LoVo (cell line): ENCODE results near the gene C1S.
A peak's percentile ranks its signal among the peaks of the same experiment; 100 is the strongest.
"Not testable (repeated sequence)": the region's sequence is repeated elsewhere in the genome, so short reads cannot be mapped to it uniquely, and the experiment has no call there.

Experiments
- DNase-seq: peaks from one replicate; pipeline ENCODE4 v3.0.0-alpha.2; 2016; ENCODE audit warnings: low spot score

The C1S gene

DNA sequence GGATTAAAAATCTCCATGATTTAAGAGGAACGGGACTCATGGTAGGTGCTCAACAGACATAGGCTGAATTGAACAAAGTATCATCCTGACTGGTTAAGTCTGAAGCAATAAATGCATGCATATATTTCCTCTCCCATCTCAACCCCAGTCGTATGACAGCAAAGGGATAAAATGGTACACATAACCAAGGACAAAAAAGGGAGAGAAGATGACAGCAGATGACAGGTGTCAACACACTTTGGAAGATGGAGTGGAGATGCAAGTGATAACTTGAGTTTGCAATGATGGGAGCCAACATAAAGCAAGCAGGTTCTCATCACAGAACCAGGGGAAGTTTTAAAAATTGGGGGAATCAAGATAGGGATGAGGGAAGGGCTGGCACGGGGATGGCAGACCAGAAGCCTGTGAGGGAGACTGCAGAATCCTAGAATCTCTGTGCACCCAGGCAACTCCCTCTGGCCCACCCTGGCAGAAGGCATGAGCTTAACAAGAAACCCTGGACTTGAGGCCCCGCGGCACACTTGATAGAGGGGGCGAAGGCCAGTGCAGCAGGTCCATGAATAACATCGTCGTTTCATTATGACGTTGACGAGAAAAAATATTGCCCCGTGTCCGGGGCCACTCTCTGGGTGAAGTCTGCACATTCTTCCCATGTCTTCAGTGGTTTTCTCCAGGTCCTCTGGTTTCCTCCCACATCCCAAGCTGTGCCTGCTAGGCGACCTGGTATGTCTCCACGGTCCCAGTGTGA is 43.5 kb downstream of the C1S start:
- DNase-seq = no peak

DNA sequence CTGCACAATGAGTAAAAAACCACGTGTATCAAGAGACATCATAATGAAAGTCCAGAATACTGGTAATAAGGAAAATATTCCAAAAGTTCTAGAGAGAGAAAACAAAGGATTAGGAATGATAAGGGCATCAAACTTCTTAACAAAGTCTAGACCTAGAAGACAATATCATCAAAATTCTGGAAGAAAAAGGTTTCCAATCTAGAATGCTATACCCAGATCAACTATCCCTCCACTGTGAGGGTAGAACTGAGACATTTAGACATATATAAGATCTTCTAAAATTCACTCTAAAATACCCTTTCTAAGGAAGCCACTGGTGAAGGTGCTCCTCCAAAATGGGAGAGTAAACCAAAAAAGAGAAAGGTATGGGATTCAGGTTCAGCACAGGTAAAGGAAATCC is 45.6 kb downstream of the C1S start:
- no peak for DNase-seq

DNA sequence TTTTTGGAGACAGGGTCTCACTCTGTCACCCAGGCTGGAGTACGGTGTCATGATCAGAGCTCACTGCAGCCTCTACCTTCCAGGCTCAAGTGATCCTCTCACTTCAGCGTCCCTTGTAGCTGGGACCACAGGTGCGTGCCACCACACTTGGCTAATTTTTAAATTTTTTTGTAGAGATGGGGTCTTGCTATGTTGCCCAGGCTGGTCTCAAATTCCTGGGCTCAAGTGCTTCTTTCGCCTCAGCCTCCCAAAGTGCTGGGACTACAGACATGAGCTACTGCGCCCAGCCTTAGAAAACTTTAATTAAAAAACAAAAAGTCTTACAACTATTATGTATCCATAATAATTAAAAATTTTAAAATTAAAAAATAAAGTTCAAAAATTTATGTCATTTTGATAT is 46.7 kb downstream of the C1S start:
- not testable (repeated sequence) for DNase-seq

DNA sequence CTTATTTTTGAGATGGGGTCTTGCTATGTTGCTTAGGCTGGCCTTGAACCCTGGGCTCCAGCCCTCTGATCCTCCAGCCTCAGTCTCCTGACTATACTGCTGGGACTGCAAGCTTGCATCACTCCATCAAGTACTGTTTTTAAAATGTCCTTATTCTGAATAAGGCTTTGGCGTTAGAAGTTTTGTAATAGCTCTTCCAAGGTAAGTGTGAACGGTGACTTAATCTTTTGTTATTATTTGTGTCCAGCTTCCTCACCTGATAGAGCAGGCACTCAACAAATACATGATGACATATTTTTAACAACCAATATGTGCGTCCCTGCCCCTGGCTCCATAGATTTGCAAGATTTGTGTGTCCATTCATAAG is 47.1 kb downstream of the C1S start:
- DNase-seq = no peak

DNA sequence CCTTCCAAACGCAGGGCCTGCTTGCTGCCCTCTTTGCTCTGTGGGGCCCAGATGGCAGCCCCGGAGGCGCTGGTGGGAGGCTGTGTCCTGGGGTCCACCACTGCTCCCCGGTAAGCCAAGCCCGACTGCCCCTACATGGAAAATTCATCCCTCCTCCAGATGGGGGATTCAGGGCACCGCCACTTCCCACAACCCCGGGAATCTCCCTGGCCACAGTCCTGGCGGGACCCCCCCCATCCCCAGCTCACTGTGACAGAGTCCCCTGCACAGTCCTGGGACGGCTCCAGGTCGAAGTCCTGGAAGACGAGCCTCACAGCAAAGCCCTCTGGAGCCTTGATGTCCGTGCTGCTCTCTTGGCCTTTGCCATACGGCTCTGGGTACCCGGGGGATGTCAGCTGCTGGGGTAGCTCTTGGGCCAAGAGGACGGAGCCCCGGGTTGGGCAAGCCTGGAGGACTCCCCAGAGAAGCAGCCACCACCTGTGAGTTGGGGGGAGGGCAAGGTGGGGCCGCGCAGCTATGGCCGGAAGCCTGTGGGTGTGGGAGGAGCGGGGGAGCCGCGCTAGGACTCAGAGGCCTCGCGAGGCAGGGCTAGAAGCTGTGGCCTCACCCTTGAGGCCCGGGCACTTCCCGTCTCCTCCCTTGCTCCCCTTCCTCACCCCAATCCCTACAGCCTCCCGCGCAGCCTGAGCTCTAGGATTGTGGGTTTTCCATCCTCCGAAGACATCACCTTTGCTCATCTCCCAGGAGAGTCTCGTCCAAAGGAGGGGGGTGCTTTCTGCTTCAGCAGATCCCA is 47.7 kb downstream of the C1S start:
- DNase-seq = peak; percentile 79

DNA sequence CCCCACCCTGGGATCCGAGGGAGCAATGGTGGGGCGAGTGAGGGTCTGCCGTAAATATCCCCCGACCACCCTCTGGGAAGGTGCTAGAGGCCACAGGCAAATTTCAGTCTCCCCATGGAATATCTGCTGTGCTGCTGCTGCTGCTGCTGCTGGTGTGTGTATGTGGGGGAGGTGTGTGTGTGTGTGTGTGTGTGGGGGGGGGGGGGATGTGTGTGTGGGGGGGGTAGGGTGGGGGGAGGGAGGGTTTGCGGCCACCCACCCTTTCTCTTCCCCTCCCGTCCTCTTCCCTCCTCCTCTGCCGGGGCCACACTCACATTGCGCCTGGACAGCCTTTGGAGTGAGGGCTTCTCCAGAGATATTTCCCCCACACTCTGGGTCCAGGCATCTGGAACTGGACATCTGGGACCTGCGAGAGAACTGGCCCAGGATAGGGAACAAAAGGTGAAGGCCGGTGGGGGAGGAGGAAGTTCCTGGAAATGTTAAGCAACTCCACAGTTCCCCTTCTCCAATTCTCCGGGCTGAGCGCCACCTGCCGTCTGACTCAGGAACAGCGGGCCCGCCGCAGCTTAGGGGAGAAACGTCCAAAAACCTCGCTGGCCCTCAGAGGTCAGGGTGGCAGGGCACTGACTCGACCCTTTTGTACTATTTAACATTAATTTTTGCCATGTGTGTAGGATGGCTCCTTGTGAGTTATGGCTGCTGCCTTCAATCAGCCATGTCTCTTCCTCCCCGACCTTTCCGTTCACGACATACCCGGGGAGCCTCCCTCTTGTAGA is 48.5 kb downstream of the C1S start, which contains the start of gene C1RL:
TSS of gene C1RL (minus strand) at position 419 of the 776 bp plus-strand sequence. CDS start at position 385, 34 bp downstream.
- peak; percentile 90 for DNase-seq

DNA sequence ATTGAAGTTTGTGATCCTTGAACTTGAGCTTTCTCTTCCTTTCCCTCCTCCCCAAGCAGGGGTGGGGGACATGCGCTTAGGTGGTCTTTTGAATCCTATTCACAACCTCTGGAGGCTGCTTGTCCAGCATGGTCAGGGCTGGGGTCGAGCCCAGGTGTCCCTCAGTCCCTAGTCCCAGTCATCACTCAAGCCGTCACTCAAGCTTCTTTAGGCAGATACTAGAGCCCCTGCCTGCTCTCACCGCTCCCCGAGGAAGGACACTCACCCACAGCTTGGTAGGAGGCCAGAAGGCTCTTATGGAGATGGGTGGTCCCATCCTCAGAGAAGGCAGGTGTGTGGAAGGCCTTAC is 49.0 kb downstream of the C1S start:
- DNase-seq = no peak

DNA sequence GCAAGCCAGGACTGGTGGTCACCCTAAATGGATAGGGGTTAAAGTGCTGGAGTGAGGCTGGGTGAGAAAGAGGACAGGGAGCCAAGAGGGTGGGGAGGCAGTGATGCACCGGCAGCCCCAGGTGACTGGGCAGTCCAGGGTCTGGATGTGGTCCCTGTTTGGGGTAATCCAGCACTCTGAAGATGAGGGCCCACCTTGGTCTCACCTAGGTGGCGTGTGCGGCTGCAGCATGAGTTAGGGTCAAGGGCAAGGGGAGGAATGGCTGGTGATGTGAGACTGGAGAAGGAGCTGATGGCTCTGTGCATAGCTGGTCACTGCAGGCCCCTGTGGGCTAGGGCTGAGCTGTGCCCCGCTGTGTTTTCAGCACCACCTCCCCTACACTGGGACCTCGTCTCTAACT is 50.1 kb downstream of the C1S start:
- no peak for DNase-seq

DNA sequence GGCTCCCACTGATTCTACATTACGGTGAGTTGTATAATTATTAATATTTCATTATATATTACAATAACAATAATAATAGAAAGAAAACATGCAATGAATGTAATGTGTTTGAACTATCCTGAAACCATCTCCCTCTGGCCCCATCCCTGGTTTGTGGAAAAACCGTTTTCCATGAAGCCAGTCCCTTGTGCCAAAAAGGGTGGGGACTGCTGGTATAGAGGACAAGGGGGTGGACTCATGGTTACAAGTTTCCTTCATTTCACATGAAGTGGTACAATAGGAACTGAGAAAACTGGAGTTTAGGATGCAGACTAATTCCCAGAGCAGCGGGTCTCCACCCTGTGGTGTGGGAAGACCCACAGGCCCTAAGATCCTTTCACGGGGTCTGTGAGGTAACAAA is 51.5 kb downstream of the C1S start:
- DNase-seq = no peak

DNA sequence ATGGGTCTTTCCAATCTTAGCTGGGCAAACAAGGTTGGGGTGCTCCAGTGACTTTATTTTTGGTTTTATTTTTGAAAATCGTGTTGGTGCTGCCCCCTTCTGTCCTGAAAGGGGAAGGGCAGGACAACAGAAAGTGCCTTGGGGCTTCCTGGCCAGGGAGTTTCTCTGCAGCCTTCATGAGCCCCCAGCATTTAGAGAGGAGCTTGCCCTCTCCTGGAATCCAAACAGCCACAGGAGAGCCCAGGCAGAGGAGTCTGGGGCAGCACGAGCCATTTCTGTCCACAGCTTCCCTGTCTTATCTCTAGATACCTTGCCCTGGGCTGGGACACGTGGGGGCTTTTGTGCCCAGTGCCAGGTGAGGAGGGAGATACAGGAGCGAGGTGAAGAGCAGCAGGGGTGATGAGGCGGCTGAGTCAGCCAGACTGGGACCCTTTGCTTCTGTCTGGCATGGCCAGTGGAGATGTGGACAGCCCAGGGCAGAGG is 52.9 kb downstream of the C1S start:
- DNase-seq = peak; percentile 58

DNA sequence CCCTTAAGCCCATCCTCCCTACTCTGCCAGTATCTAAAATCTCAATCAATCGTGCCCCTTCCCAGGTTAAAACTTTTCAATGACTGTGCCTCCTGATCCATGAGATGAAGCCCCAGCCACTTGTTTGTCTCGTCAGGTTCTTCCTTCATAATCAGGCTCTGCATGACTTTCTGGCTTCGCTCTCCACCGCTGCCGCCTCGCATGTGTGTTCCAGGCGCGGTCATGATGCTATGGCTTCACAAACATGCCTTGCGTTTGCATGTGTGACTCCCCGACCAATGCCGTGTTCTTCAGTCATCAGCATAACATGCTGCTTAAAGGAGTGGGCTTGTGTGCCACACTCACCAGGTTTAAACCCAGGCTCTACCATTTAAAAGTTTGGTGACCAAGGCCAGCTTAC is 53.5 kb downstream of the C1S start:
- DNase-seq = no peak

DNA sequence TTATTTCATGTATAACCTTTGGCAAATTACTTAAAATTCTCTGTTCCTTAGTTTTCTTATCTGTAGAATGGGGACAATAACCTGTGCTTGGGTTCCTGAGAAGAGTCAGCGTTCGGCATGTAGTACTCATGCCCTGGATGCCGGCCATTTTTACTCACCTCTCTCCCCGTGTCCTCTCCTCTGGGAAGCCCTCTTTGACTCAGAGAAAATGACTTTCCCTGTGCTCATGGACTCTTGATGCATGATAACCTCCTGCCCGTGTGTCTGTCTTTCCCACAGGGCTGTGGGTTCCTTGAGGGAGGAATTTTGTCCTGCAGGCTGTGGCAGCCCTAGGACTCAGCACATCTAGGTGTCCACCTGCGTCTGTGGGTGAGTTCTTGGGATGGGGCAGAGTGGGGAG is 54.3 kb downstream of the C1S start:
- no peak for DNase-seq

DNA sequence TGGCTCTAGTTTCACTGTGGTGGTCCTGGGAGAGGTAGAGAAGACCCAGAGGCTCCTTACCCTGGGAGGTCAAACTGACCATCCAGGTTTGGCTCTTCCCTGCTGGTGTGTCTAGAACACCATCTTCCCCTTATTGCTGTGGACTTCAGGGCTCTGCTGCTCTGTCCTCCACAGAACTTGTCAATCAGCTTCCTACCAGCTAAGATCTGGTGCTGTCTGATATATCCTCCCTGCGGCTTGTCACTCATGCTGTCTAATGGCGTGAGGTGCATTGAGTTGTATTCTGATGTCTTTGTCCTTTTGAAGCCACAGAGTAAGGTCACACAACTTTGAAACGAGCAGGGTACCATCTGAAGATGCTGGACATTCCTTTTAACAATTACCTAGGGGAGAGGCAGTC is 55.7 kb downstream of the C1S start:
- DNase-seq = no peak

DNA sequence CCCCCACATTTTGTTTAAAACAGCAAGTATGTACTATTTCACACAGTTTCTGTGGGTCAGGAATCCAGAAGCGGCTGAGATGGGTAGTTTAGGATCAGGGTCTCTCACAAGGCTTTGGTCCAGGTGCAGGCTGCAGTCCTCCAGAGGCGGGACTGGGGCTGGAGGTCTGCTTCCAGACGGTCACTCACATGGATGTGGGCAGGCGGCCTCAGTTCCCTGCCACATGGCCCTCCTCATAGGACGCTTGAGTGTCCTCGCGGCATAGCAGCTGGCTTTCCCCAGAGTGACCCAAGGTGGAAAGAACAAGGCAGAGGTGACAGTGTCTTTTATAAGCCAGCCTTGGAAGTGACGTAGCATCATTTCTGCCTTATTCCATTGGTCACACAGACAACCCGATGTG is 56.4 kb downstream of the C1S start:
- DNase-seq = no peak

DNA sequence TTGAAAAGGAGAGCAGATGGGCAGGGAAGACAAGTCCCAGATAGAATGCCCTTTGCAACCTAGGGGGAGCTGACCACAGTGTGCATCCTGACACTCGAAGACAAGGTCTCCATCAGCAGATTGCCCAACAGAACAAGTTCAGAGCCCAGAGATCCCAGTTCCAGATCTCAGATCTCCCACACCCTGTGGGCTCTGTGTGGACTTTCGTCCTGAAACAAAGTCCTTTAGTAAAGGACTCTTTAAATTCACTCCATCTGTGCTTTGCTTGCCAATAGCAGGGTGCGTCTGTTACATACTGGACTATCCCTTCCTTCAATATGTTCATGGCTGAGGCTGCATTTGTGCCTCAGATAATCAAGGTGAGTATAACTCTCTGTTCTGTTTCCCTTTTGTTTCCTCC is 57.2 kb downstream of the C1S start:
- DNase-seq = no peak

DNA sequence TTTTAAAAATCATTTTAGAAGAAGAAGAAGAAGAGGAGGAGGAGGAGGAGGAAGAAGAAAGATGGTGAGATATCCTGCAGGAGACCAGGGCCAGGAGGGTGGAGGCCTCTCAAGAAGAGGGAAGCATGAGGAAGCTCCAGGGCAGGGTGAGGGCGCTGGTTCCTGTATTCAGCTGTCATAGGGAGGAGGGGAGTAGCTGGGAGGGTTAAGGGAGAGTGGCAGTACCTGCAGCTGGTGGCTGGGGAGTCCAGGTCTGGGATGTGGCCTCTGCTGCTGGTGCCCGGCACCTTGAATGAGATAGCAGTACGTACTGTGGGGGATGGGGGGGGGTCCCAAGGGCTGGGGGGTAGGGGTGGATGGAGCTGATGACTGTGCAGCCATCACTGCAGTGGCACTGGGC is 58.4 kb downstream of the C1S start:
- DNase-seq = no peak

DNA sequence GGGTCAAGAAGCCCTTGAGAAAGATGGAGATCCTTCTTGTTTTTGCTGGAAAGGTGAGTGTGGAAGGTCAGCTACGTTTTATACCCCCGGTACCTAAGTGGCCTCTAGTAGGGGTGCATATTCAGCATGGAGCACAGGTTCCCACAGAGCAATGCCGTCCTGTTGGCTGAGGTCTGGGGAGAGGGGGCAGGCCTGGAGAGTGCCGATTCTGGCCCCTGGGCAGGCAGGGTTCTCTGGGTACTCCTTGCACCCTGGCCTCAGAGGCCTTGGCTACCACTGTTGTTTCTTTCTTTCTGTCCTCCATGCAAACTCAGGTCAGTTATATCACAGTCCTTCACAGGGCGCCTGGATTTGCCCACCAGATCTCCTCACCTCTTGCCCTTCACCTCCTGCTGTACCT is 59.6 kb downstream of the C1S start:
- no peak for DNase-seq
